ENCODE measurements around the gene RAB3GAP2.

- TF ChIP-seq CTCF (IDR thresholded peaks at IDR 0.05) (no peak), POLR2A (IDR thresholded peaks at IDR 0.05) (no peak)
Observed at GRCh38 chr1:220291580-220291979, 19.3 kb upstream of the RAB3GAP2 start.
